Esophagus squamous epithelium (tissue), 4 donors: ENCODE results near the gene DNER.

Source experiments
- CTCF ChIP-seq, 6 experiments: fragments of 450-650 bp in 4 of 6; fragments of 200-600 bp in 2 of 6; sonication (generic) in 2 of 6; IDR thresholded peaks; one replicate each; pipeline ENCODE4 v1.5.1; 2016 to 2019; ENCODE audit warnings: antibody characterized with exemption in 6 of 6, mild to moderate bottlenecking in 4 of 6, moderate library complexity in 4 of 6
- POLR2A ChIP-seq, 4 donors: fragments of 450-650 bp; IDR thresholded peaks; one replicate each; pipeline ENCODE4 v1.6.1; 2017; ENCODE audit warnings: antibody characterized with exemption in 4 of 4, mild to moderate bottlenecking in 4 of 4, moderate library complexity in 3 of 4

GRCh38 chr2:229350117-229350805 lies 364.1 kb downstream of the DNER start:
- TF ChIP-seq CTCF (IDR thresholded peaks at IDR 0.05) (no peak), POLR2A (IDR thresholded peaks at IDR 0.05) (no peak)
